HUES48 (cell line): ENCODE measurements around the gene GSS.

Experiments used
- H3K27ac ChIP-seq: one replicate; pipeline ENCODE4 v1.7.0; 2013; ENCODE audit warnings: low read depth, low read length, inconsistent platforms
- H3K27me3 ChIP-seq: 2 replicates; pipeline ENCODE4 v1.6.1; 2013; ENCODE audit warnings: mild to moderate bottlenecking, low read length; ENCODE audit not compliant: control insufficient read depth, insufficient read depth
- H3K36me3 ChIP-seq: 2 replicates; pipeline ENCODE4 v1.6.1; 2013; ENCODE audit warnings: low read length; ENCODE audit not compliant: control insufficient read depth, insufficient read depth
- H3K4me1 ChIP-seq: 2 replicates; pipeline ENCODE4 v1.6.1; 2013; ENCODE audit warnings: mild to moderate bottlenecking, low read length; ENCODE audit not compliant: control insufficient read depth, insufficient read depth
- H3K4me3 ChIP-seq: 2 replicates; pipeline ENCODE4 v1.5.1; 2013; ENCODE audit warnings: mild to moderate bottlenecking, low read depth, low read length
- H3K9ac ChIP-seq: 2 replicates; pipeline ENCODE4 v1.6.1; 2013; ENCODE audit warnings: mild to moderate bottlenecking, low read depth, low read length, moderate library complexity
- H3K9me3 ChIP-seq: 2 replicates; pipeline ENCODE4 v1.6.1; 2013; ENCODE audit warnings: low read length; ENCODE audit not compliant: control insufficient read depth, insufficient read depth

Gene GSS

GRCh38 chr20:34990661-34991214, 35.1 kb upstream of the GSS start:
- Histone ChIP-seq H3K27me3 (peaks cover under 1% of the 10 kb centered on the region; the same call in 1 of the 2 replicates), H3K27ac (no peak overlapping the region), H3K36me3 (peaks cover 11% of the 10 kb centered on the region), H3K4me1 (no peaks in the 10 kb centered on the region), H3K4me3 (no peak overlapping the region), H3K9me3 (no peaks in the 10 kb centered on the region), H3K9ac (no peak overlapping the region)

DNA sequence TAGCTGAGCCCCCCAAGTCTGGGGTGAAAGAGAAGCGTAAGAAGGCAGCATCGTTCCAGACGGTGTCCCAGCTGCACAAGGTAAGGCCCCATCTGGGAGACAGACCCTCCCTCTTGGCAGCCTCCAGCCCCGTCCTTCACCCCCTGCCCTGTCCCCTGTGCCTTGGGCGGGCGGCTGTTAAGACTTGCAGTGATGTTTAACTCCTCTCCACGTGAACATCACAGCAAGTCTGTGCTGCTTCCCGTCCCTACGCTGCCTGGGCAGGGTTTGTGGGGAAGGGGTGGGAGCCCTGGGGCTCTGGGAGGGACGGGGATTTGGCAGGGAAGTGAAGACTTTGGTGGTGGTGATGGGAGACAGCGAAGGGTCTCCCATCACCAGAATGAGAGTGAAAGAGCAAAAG, 34.6 kb upstream of the GSS start:
- Histone ChIP-seq H3K4me1 (peaks cover 4% of the 10 kb centered on the region; the same call in 1 of the 2 replicates), H3K9ac (no peak overlapping the region), H3K4me3 (no peak overlapping the region), H3K27me3 (peaks cover 4% of the 10 kb centered on the region; the same call in 1 of the 2 replicates), H3K27ac (no peak overlapping the region), H3K9me3 (no peaks in the 10 kb centered on the region), H3K36me3 (peaks cover 8% of the 10 kb centered on the region; the same call in 1 of the 2 replicates)

- peaks cover 4% of the 10 kb centered on the region; the same call in 1 of the 2 replicates for H3K36me3 ChIP-seq
- peaks cover 10% of the 10 kb centered on the region; the same call in 1 of the 2 replicates for H3K4me1 ChIP-seq
- no peaks in the 10 kb centered on the region for H3K9me3 ChIP-seq
- no peak overlapping the region for H3K9ac ChIP-seq
- H3K27ac ChIP-seq, result no peak overlapping the region
- peaks cover 4% of the 10 kb centered on the region; the same call in 1 of the 2 replicates for H3K27me3 ChIP-seq
- H3K4me3 ChIP-seq, result no peak overlapping the region
These were observed 34.1 kb upstream of the GSS start for GRCh38 chr20:34989670-34990069.

DNA sequence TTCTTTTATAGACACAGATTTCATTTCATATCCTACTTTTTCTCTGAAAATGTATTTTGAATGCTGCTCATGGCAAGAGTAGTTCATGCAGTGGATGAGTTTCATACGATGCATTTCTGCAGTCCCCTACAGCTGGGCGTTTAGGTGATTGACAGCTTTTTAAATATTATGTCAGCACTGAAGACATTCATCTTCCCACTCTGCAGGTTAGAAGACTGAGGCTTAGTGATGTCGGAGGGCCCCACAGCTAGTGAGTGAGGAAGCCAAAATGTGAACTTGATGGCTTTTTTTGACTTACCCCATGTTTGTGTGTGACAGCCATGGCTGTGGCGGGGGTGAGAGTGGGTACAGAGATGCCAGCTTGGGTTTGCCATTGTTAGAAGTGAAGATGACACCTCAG, 33.5 kb upstream of the GSS start:
- Histone ChIP-seq H3K9ac (no peak overlapping the region), H3K27ac (no peak overlapping the region), H3K4me1 (peaks cover 11% of the 10 kb centered on the region; the same call in 1 of the 2 replicates), H3K27me3 (peaks cover 4% of the 10 kb centered on the region; the same call in 1 of the 2 replicates), H3K9me3 (no peaks in the 10 kb centered on the region), H3K4me3 (no peak overlapping the region), H3K36me3 (peaks cover 4% of the 10 kb centered on the region; the same call in 1 of the 2 replicates)

GRCh38 chr20:34988191-34988540, 32.6 kb upstream of the GSS start:
- Histone ChIP-seq H3K9ac (no peak overlapping the region), H3K27me3 (peaks cover 4% of the 10 kb centered on the region; the same call in 1 of the 2 replicates), H3K4me3 (no peak overlapping the region), H3K36me3 (0 out of 2 replicates have a peak, but pooled peaks cover under 1% of the 10 kb centered on the region), H3K4me1 (peaks cover 18% of the 10 kb centered on the region), H3K9me3 (no peaks in the 10 kb centered on the region), H3K27ac (no peak overlapping the region)

DNA sequence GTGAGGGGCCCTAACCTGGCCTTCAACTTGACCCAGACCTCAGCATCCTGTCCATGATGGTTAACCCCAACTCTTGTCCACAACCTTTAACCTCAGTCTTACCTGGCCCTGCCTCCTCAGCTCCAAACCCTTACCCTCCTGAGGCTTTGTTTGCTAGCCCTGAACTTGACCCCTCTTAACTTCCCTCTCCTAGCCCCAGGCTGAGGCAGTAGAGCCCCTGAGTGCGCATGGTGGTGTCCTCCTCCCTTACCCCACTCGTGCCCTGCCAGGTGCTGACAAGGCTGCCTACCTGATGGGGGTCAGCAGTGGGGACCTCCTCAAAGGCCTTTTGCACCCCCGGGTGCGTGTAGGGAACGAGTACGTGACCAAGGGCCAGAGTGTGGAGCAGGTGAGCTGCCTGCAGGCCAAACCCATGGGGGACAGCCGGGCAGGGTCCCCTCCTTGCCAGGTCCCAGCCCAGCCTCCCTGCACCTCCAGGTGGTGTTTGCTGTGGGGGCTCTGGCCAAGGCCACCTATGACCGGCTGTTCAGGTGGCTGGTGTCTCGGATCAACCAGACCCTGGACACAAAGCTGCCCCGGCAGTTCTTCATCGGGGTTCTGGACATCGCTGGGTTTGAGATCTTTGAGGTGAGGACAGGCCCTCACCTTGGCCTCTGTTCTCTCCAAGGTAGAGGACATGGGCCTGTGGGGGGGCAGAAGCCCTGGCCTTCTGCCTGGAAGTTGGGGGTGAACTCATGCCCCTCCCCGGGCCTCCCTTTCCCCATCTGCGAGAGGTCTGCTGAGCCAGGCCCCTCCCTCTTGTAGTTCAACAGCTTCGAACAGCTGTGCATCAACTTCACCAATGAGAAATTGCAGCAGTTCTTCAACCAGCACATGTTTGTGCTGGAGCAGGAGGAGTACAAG, 31.9 kb upstream of the GSS start:
- H3K27me3 ChIP-seq, result peaks cover 9% of the 10 kb centered on the region; the same call in 1 of the 2 replicates

DNA sequence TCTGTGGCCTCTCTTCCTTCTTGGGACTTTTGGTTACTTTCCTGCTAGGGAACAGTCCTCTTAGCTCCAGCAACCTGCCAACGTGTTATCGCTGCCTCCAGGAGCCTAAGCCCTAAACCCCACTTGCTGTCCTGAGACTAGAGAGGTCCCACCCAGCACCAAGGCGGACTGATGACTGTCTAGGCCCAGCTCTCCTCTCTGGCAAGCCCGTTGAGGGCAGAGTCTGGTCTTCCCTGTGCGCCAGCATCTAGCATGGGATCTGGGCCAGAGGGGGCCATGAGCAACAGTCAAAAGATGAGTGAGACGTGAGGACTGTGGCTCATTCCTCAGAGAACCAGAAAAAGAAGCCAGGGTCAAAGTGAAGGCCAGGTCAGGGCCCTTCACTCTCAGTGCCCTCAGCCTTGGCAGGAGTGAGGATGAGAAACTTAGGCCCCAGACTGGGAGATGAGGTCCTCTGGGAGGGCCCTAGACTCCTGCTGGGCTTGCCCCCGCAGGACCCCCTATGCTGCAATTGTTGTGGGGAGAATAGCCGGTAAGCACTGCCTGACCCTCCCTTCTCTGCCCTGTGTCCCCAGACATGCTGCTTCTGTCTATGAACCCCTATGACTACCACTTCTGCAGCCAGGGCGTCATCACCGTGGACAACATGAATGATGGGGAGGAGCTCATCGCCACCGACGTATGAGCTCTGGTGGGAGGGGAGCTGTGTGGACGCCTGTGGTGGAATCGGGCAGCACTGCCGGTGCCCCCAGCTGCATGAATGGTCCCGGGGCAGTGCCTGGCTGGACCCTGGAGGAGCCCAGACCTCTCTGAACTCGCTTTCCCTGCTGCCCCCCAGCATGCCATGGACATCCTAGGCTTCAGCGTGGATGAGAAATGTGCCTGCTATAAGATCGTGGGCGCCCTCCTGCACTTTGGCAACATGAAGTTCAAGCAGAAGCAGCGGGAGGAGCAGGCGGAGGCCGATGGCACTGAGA, 31.0 kb upstream of the GSS start:
- Histone ChIP-seq H3K4me1 (peaks cover 24% of the 10 kb centered on the region), H3K9ac (no peak overlapping the region), H3K27ac (no peak overlapping the region), H3K4me3 (no peak overlapping the region), H3K36me3 (no peaks in the 10 kb centered on the region), H3K27me3 (peaks cover 13% of the 10 kb centered on the region; the same call in 1 of the 2 replicates), H3K9me3 (no peaks in the 10 kb centered on the region)

More for the DNA sequence above, 31.9 kb upstream of the GSS start:
- Histone ChIP-seq H3K4me3 (no peak overlapping the region), H3K27ac (no peak overlapping the region), H3K9me3 (no peaks in the 10 kb centered on the region), H3K9ac (no peak overlapping the region), H3K36me3 (no peaks in the 10 kb centered on the region), H3K4me1 (peaks cover 23% of the 10 kb centered on the region)

DNA sequence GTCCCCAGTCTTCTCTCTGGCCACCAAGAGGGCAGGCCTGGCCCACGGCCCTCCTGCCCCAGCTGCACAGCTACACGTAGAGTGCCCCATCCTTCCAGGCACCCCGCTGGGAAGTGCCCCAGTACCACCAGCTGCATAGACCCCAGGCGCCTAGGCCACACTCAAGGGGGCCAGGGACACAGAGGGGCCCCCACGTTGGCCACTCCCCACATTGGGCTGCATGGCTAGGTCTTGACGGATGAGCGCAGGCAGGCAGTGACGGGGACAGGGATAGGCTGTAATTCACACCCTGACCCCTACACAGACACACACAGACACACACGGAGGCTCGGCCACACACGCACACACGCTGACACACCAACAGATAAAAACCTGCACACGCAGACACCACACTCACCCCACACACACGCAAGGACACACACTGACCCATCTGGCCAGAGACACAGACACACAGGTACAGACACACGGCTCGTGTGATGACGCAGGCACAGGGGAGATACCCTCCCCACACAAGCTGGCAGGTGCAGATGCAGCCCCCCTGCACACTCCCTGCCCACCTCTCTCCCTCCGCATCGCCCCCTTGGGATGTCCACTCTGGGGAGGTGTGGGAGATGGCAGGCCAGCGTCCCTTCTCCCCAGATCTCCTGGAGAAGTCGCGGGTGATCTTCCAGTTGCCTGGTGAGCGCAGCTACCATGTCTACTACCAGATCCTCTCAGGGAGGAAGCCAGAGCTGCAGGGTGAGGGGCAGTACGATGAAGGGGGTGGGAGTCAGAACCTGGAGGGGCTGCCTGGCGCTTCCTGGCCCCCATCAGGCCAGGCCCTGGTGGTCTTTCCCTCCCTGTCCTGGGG, 30.1 kb upstream of the GSS start:
- no peak overlapping the region for H3K9ac ChIP-seq
- no peak overlapping the region for H3K27ac ChIP-seq
- peaks cover 30% of the 10 kb centered on the region for H3K4me1 ChIP-seq

DNA sequence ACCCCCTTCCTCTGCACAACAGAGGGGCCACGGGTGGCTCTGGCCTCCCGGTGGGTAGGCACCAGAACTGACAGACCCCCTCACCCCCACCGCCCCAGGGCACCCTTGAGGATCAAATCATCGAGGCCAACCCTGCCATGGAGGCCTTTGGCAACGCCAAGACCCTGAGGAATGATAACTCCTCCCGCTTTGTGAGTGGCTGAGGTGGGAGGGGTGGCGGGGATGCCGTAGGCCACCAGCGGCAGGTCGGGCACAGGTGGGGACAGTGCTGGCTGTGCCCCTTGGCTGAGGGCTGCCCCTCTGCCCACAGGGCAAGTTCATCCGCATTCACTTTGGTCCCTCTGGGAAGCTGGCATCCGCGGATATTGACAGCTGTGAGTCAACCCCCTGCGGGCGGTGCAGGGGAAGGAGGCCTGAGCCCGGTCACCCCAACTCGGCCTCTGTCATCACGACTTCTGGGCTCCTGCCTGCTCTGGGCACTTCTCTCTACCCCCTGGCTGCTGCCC, 29.2 kb upstream of the GSS start:
- Histone ChIP-seq H3K27ac (no peak overlapping the region), H3K36me3 (no peaks in the 10 kb centered on the region), H3K27me3 (peaks cover 13% of the 10 kb centered on the region; the same call in 1 of the 2 replicates), H3K9me3 (no peaks in the 10 kb centered on the region), H3K4me3 (no peak overlapping the region), H3K4me1 (peaks cover 33% of the 10 kb centered on the region), H3K9ac (no peak overlapping the region)

More for the DNA sequence above, 30.1 kb upstream of the GSS start:
- no peaks in the 10 kb centered on the region for H3K36me3 ChIP-seq
- H3K27me3 ChIP-seq, result peaks cover 13% of the 10 kb centered on the region; the same call in 1 of the 2 replicates
- no peaks in the 10 kb centered on the region for H3K9me3 ChIP-seq
- H3K4me3 ChIP-seq, result no peak overlapping the region
